ENCODE data around the gene FREM3.

The FREM3 gene

DNA sequence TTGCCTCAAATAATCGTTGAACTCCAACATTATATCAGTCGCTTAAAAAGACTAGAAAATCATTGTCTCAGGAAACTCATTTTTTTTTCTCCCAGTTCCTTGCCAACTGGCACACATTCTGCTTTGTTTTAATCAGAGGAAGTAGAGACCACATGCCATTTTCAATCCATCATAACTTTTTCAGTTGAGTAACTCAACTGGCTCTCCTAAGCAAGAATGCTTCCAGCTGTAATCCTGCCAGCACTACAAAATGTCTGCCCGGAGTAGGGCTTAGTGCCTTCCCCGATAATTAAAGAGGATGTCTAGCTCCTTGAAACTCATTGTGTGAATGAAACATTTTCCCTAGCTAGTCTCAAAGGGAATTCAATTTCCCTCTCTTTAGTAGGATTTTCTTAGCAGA lies 33.0 kb downstream of the FREM3 start:
- DNase-seq = no peak

DNA sequence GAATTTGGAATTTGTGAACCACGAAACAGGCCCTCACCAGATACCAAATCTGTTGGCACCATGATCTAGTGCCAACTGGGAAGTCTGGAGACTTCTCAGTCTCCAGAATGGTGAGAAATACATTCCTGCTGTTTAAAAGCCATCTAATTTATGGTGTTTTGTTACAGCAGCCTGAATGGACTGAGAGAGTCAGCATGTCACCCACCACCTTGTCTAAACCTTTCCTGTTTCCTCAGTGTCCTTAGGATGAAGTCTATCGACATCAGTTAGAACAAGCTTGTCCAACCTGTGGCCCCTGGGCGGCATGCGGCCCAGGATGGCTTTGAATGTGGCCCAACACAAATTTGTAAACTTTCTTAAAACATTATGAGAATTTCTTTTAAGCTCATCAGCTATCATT lies 42.1 kb downstream of the FREM3 start:
- no peak for DNase-seq

DNA sequence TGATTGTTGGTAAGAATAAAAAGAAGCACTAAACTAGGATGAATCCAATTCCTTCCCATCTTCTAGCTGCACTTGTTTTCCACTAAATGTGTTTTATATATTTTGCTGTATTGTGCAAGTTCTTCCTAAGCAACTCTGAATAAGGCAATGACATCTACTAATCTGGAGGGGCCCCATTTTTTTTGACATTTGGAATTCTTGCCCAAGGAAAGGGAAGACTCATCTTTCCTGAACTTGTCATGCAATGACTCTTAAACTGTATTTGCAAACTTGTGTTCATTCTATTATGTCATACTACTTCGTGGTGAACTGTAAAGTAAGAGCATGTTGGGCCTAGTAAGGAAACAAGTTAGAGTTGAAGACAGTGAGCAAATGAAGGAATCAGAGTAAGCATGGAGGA lies 45.9 kb downstream of the FREM3 start:
- no peak for DNase-seq

DNA sequence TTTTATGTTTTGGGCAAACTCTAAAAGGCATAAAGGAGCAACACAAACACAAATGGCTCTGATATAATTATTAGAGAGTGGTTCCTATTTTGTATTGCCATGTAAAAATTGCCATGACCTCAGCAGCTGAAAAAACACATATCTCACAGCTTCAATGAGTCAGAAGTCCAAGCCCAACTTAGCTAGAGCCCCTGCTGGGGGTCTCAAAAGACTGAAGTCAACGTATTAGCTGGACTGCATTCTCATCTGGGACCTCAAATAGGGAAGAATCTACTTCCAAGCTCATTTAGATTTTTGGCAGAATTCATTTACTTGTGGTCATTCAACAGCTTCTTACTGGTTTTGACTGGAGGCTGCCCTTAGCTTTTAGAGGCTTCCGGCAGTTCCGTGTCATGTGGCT lies 47.4 kb downstream of the FREM3 start:
- no peak for DNase-seq

DNA sequence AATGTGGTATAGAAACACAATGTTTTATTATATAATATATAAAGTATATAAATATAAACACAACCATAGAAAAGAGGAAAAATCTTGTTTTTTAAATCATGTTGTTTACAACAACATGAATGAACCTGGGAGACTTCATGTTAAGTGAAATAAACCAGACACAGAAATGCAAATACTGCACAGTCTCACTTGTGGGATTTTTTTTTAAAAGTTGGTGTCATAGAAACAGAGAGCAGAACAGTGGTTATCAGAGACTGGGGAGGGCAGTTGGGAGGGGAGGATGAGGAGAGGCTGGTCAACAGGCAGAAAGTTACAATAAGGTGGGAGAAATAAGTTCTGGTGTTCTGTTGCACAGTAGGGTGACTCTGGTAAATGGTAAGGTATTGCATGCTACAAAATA lies 57.1 kb downstream of the FREM3 start:
- no peak for DNase-seq

DNA sequence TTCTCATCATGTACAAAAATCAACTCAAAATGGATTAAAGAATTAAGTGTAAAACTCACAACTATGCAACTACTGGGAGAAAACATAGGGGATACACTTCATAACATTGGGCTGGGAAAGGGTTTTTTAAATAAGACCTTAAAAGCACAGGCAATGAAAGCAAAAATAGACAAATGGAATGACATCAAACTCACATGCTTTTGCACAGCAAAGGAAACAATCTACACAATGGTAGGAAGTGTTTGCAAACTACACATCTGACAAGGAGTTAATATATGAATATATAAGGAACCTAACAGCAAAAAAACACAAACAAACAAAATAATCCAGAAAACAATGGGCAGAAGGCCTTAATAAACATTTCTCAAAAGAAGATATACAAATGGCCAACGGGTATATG lies 57.9 kb downstream of the FREM3 start:
- DNase-seq = no peak

DNA sequence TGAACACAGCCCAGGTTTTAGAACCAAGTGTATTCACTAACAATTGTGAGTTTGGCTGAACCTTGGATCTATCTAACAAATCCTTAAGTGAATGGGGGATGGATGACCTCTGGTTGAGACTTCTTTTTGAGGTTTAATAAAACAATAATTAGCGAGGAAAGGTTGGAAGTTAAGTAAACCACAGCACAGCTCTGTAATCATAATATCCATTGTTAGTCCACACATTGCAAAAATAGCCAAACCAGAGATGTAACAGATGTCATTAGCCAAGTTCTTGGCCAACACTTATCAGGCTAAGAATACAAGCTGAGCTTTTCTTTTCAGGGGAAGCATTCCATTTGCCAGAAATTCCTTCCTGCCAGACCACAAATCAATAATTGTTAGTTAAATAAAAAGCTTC lies 59.1 kb downstream of the FREM3 start:
- no peak for DNase-seq

DNA sequence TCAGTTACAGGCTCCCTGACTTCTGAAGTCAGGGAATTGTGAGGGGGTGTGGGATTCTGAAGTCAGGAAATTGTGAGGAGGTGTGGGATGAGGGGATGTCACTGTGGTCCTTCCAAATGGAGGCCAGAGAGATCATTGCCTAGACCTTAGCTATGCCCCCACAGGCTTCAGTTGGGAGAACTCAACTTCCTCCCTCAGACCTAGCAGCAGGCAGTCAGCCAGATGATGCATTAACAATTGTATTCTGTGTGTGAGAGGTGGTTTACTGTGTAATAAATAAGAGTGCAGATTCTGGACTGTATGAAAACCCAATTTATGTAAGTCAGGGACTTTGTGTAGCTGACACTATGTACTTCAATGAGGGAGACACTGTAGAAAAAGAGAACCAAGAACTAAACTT lies 65.7 kb downstream of the FREM3 start:
- no peak for DNase-seq

DNA sequence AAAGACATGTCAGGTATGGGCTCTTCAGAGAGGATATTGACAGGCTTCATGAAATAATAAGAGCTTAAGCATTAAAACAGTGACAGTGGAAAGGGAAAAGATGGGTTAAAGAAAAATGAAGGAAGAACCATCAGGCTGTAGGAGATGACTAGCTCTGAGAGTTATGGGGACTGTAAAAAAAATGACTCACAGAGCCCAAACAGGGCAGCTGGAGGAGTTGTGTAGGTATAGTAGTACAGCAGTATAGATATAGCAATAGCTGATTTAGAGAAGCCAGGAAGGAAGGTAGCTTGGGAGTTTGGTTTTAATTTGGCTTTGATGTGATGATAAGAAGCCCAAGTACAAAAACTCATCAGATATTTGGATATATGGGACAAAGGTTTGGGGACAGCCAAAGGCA lies 66.6 kb downstream of the FREM3 start:
- DNase-seq = no peak

DNA sequence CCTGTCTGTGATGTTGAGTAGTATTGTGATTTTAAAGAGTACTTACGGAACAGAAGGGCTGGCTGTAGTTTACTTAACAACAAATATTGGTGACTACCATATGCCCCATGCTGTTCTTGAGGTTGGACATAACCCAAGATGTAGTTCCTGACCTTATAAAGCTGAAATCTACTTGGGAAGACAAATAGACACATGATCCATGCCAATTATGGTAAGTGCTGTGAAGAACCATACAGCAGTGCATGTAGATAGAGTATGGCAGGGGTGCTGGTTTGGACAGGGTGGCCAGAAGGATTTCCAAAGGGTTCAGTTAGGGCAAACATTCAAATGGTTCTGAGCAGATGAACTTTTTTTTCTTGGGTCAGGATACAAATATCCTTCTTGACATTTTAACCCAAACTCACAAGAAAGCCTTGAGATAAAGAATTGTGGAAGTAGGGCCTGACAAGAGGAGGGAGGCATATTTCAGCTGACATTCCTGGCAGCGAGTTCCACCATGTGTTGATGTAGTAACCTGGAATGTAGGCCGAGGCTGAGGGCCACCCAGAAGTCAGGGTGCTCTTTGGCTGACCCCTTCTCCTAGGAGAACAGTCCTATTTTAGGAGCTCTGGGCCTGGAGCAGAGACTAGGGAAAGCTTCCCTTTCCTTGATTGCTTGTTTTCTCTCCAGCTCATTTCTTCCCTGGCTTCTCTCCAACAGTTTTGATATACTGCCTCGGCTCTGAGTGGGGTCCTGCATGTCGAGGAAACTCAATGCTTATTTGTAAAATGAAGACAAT lies 74.2 kb downstream of the FREM3 start:
- DNase-seq = no peak

DNA sequence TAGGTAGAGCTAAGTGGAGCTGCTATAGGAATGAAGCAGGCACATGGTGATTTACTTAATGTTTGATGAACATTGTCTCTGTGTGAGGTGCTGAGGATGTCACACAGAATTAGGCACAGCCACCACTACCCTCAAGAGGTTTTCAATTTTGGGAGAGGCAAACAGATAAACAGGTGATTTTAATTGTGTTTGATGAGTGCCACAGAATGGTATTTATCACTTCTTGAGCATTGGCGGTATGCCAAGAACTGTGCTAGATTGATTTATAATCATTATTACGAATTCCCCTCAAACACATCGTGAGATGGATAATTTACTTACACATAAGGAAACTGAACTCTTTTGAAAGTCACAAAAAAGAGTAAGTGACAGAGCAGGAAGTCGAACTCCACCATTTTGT lies 74.8 kb downstream of the FREM3 start:
- no peak for DNase-seq

DNA sequence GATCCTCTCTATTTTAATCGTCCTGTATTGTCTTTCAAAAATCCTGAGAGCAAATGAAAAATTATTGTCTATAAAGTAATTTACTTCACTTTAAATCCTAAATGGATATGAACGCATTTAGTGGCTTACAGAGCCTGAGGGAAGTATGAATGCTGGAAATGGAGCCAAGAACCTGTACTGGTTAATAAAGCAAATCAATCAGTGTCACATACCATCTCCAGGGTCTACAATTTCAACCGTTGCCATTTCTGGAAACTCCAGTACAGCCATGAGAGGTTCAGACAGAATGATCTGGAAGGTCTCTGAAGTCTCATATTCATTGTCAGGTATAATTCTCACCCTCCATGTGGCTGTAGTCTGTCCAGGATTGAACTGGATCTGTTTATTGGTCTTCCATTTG lies 76.6 kb downstream of the FREM3 start:
- no peak for DNase-seq

DNA sequence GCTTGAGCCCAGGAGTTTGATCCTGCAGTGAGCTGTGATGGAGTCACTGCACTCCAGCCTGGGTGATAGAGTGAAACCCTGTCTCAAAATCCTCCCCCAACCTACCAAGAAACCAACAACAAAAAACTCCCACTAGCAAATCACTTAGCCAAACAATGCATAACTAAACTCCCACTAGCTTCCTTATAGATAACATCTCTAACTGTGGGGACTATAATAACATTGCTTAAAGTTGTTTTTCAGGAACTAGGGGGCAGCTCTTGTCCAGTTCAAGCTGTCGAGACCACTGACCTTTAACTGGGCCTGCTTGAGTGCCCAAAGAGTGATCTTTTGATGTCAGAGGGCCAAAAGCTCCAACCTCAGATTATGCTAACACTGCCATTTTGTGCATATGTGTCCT lies 81.7 kb downstream of the FREM3 start:
- no peak for DNase-seq

DNA sequence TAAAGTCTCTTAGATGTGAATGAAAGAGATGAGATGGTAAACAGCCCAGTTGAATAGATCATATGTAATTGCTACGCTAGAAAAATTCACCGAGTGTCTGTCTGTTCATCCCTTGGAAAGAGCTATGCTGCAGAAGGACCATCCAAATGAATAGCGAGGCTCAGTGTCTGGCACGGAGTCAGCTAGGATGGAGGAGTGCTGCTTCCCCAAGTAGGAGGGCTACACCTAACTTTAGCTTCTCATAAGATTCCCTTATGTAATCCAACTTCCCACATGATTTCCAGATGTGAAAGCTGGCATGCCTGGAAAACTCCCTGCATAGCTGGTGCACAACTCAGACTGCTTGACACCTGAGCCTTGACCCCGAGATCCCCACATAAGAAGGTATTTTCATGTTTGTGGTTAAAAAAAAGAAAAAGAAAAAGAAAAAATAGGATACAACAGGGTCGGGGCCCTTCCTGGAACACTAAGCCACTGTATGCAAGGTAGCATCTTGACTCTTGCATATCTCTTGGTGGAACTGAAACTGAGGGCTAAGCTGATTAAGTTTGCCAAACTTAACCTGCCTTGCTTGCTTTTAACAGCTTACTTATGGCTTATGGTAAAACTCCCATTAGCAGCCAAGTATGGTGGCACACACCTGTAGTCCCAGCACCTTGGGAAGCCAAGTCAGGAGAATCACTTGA lies 82.3 kb downstream of the FREM3 start:
- DNase-seq = no peak

DNA sequence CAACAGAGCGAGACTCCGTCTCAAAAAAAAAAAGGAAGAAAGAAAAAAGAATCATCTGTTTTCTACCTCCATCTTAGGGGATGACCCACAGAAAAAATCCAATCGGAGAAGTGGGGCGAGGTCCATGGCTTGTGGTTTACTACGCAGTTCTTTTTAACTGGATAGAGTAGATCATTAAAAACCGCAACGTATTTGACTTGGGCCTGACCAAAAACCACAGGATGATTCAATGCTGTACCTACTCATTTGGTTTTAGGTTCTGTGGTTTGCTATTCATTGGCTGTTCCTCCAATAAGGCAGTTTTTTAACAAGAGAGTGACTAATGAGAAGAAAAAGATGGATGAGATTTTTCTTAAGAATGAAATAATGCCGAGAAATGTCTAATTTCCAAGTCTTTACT lies 83.7 kb downstream of the FREM3 start:
- no peak for DNase-seq

DNA sequence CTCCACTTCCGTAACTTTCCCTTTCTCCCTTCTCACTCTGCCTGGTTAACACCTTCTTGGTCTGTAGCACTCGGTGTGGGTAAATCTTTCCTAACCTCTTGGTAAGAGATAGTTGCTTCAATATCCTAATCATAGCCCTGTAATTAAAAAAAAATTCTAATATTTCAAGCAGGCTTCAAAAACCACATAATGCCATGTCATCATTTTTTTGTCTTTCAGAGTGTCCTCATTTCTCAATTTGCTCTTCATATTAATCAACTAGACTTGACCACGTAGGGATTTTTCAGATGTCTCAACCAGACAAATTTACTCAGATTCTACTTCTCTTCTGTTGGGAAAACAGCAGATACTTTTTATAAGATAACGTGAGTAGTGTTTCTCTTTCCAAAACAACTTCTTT lies 91.0 kb downstream of the FREM3 start:
- DNase-seq = no peak

DNA sequence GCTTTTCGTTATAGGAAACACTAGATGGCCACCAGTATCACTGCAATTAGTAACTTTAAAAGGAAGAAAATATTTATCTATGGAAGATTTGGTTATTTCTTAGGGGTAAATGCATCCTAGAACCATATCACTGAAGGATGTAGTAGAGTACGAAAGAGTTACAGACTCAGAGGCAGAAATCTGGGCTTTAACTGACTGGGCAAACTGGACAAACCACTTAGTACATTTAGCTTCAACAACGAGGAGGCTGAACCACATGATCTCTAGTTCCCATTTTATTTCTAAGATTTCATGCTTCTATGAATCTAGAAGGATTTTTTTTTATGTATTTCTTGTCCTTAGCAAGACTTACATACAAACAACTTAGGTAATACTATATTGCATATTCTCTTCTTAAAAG lies 94.0 kb downstream of the FREM3 start:
- DNase-seq = no peak

DNA sequence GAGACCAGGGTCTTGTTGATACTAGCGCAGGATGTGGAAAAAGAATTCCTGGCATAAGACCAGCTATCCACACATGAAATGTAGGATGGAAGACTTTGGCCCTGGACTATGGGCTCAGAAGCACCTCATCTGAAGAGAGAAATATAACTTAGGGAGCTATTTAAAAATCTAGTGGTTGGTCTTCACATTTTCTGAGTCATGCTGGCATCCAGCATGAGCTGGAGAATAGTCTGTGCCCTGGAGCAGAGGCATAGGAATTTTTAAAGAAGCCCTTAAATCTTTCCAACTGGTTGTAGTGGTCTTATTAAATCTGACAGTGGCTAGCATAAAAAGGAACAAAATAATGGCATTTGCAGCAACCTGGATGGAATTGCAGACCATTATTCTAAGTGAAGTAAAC lies 100.6 kb downstream of the FREM3 start:
- no peak for DNase-seq

DNA sequence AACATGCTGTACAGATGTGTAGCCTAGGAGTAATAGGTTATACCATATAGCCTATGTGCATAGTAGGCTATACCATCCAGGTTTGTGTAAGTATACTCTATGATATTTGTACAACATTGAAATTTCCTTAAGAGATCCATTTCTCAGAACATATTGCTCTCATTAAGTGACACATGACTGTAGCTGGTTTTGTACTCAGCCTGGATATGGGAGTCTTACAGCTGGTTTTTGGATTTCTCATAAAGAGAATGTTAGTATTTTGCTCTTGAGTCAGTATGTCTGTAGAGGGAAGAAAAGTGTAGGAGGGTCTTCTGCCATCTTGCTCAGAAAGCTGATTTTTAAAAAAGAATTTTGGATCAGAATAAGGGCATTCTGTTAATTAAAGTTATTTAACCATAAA lies 101.7 kb downstream of the FREM3 start:
- DNase-seq = no peak

DNA sequence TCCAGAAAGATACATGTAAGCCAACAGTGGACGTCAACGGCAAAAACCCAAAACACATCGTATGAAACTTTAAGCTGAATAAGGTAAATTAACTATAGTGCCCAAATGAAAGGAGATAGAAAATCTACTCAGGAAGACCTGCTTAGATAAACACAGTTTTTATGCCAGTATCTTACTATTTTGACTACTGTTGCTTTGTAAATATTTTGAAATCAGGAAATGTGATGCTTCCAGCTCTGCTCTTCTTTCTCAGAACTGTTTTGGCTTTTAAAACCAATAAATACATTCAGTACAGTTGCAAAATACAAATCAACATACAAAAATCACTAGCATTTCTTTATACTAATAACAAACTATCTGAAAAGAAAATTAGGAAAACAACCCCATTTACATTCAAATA lies 103.2 kb downstream of the FREM3 start:
- DNase-seq = no peak

DNA sequence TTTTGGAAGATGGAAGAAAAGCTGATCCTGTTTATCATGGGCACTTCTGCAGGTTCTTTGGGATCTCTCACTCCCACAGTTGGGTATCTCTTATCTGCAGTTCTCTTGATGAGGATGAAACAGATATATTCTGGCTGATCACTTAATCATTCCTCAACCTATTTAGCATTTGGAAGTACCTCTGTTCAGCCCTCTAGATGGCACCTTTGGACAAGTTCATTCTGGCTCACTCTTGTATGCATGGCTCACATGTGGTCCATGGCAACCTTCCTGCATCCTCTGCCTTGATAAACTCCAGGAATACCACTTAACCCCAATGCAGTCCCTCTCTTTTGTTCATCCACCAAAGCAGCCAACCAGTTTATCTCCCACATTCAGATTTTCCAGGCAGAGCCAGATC lies 112.8 kb downstream of the FREM3 start:
- no peak for DNase-seq

DNA sequence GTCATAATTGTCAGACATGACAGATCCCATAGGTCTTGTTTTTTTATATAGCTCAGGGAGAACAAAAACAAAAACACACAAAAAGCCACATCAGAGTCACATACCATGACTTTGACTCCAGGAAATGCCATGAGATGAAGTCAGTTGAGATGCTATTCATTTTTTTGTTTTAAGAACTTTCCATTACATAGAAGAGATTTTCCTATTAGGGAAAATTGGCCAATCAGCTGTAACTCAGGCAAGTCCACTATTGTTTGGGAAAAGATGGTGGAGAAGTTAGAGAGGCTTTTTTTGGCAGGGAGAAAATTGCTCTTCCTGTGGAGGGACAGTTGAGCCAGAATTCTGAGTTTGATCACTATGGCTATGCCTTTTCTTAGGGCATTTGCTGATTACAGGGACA lies 114.4 kb downstream of the FREM3 start:
- DNase-seq = no peak

DNA sequence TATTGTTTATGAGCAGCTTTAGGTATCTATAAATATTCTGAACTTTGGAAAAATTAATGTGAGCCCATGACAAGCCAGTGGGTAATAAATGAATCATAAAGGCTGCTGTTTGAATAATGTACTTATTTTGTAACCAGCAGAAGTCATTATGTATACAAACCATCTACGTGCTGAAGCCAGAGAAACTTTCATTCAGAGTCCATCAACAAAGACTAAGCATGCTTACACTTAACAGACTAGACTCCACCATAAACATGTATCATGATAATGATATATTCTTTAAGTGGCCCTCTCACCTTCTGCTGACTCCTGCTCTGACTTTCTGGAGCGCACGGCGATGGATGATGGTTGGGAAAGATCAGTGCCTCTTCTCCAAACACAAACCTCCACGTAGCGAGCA lies 114.9 kb downstream of the FREM3 start:
- DNase-seq = no peak

DNA sequence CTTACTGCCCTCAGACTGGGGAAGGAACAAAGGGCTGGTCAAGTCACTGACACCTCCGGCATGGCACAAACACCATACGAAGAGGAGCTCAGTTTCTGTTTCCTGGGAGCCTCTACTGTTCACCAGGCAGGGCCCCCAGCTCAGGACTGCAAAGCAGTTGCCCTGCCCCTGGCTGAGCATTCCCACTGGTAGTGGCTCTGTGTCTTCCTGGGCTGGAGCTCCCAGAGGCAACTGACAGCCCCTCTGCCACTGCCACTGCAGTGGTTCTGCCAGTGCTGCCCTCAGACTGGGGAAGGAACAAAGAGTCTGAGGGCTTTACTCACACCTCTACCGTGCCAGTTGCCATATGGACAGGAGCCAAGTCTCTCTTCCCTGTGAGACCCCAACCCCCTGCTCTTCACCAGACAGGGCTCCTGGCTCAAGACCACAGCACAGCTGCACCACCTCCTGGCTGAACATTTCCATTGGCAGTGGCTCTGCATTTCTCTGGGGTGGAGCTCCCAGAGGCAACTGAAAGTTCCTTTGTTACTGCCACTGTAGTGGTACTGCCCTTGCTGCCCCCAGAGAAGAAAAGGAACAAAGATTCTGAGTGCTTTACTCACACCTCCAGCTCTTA lies 119.0 kb downstream of the FREM3 start:
- no peak for DNase-seq

All from T-helper 9 cell (primary cell).